Activated CD8-positive, alpha-beta memory T cell treated with anti-CD3 and anti-CD28 coated beads, Interleukin-2, amount 50 U/mL, for 1 hour (primary cell): ENCODE data around the gene NRP1.

Experiments used
- DNase-seq: peaks from one replicate; pipeline ENCODE4 v3.0.0-alpha.2; 2020; ENCODE audit errors: extremely low read depth

The NRP1 gene

GRCh38 chr10:33349268-33349667, 14.8 kb upstream of the NRP1 start:
- no peak for DNase-seq

GRCh38 chr10:33347211-33347610, 12.7 kb upstream of the NRP1 start:
- DNase-seq: no peak

- no peak for DNase-seq
Observed at GRCh38 chr10:33345236-33345635, 10.8 kb upstream of the NRP1 start.

GRCh38 chr10:33344676-33345075, 10.2 kb upstream of the NRP1 start:
- no peak for DNase-seq

- DNase-seq: no peak
Observed at GRCh38 chr10:33341637-33342036, 7.2 kb upstream of the NRP1 start.

- no peak for DNase-seq
Observed at GRCh38 chr10:33337326-33337957, 3.0 kb upstream of the NRP1 start.

- DNase-seq: no peak
Observed at GRCh38 chr10:33336582-33337325, 2.3 kb upstream of the NRP1 start.

- no peak for DNase-seq
Observed at GRCh38 chr10:33335801-33336581, 1.5 kb upstream of the NRP1 start.

GRCh38 chr10:33335551-33335800, 1.0 kb upstream of the NRP1 start:
- no peak for DNase-seq

GRCh38 chr10:33334805-33335550, 511 bp upstream of the NRP1 start:
- no peak for DNase-seq

- no peak for DNase-seq
Observed at GRCh38 chr10:33333260-33334101, 986 bp downstream of the NRP1 start.

- DNase-seq: no peak
Observed at GRCh38 chr10:33332183-33333065, 2.0 kb downstream of the NRP1 start.

- no peak for DNase-seq
Observed at GRCh38 chr10:33331379-33331694, 3.1 kb downstream of the NRP1 start.

- DNase-seq: peak; percentile 25
Observed at GRCh38 chr10:33330543-33331378, 3.7 kb downstream of the NRP1 start.

- DNase-seq: no peak
Observed at GRCh38 chr10:33329178-33329577, 5.3 kb downstream of the NRP1 start.

- DNase-seq: no peak
Observed at GRCh38 chr10:33328253-33328652, 6.2 kb downstream of the NRP1 start.

GRCh38 chr10:33327751-33328150, 6.7 kb downstream of the NRP1 start:
- DNase-seq: no peak

GRCh38 chr10:33326933-33327332, 7.5 kb downstream of the NRP1 start:
- no peak for DNase-seq

GRCh38 chr10:33325929-33326328, 8.5 kb downstream of the NRP1 start:
- no peak for DNase-seq

GRCh38 chr10:33323721-33324120, 10.7 kb downstream of the NRP1 start:
- DNase-seq: no peak
